Measurements from ENCODE around the gene IL26.

Gene IL26

DNA sequence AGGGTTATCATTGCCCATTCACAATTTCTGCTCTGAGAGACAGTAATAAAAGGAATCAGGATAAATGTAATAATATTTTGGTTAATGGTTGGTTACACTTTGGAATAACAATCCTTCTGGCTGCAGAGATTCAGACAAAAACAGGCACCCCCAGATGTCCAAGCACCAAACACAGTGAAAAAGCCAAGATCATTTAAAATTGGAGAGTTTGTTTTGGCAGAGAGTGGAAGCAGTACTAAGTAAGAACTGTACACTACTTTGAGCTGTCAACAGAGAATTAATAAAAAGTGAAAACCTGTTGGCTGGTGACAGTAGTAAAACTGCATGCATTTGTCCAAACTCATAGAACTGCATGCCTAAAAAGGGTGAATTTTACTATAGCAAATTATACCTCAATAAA, 43.4 kb upstream of the IL26 start:
- Histone ChIP-seq H3K36me3 (replicated peaks) (no peaks in the 10 kb centered on the region), H3K4me3 (ENCODE audit: low read depth, low read length) (no peak overlapping the region), H3K27me3 (replicated peaks) (no peaks in the 10 kb centered on the region), H3K27ac (no peak overlapping the region)
- DNase-seq = no peak
- TF ChIP-seq CTCF (IDR thresholded peaks at IDR 0.05; ENCODE audit: low read depth, low read length, missing control alignments) = no peak
- in situ Hi-C loops (cut with HindIII; ENCODE audit: low pct_ligation_motif_present, low sequenced_read_pairs) = no loop called here

DNA sequence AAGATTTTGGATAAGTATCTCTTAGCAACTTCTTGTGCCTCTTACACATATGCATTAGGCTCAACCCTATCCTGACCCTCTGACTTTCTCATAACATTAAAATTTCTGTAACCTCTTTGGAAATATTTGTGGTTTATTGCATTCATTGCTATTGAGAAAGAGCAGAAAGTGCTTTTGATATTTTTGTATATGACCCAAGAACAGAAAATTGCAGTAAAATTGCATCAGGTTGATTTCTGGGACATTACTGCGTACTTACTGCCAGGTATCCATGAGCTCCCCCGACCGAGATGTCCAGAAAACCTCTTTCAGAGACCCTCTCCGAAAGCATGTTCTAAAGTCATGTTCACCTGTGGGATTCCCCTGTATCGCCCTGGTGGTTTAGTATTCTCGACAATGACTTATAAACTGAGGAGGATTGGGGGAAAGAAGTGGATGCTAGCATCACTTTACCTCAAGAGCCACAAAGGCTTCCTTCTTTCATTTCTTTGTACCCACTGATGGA, 42.3 kb upstream of the IL26 start:
- TF ChIP-seq CTCF (IDR thresholded peaks at IDR 0.05; ENCODE audit: low read depth, low read length, missing control alignments) = no peak
- Histone ChIP-seq H3K27ac (peak overlapping the region; percentile 65), H3K4me3 (ENCODE audit: low read depth, low read length) (no peak overlapping the region), H3K27me3 (replicated peaks) (no peaks in the 10 kb centered on the region), H3K36me3 (replicated peaks) (no peaks in the 10 kb centered on the region)
- in situ Hi-C loops (cut with HindIII; ENCODE audit: low pct_ligation_motif_present, low sequenced_read_pairs) = no loop called here
- DNase-seq = peak; percentile 44

DNA sequence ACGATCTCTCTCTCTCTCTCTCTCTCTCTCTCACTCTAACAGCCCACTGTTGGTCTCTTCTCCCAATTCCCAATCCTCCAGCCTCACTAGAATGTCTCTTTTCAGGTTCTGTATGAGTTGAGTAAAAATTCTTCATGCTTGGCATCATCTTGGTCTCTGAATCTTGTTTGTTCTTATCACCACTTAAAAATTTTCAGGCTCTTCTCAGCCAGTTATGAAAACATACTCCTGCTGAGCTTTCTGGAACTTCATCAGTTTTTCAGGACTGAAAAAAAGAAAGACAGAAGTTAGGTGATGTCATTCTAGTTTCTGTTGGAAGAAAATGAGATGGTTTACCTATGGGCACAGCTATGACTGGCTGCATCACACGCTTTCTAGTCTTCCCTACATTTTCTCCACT, 39.2 kb upstream of the IL26 start:
- in situ Hi-C loops (cut with HindIII; ENCODE audit: low pct_ligation_motif_present, low sequenced_read_pairs) = no loop called here
- Histone ChIP-seq H3K27me3 (replicated peaks) (no peaks in the 10 kb centered on the region), H3K4me3 (ENCODE audit: low read depth, low read length) (no peak overlapping the region), H3K36me3 (replicated peaks) (no peaks in the 10 kb centered on the region), H3K27ac (peak overlapping the region; percentile 72)
- TF ChIP-seq CTCF (IDR thresholded peaks at IDR 0.05; ENCODE audit: low read depth, low read length, missing control alignments) = no peak
- DNase-seq = peak; percentile 48

- TF ChIP-seq CTCF (IDR thresholded peaks at IDR 0.05; ENCODE audit: low read depth, low read length, missing control alignments) = no peak
- no peaks in the 10 kb centered on the region for H3K27me3 ChIP-seq (replicated peaks)
- peak; percentile 39 for DNase-seq
- H3K36me3 ChIP-seq (replicated peaks) = no peaks in the 10 kb centered on the region
- no peak overlapping the region for H3K4me3 ChIP-seq (ENCODE audit: low read depth, low read length)
- H3K27ac ChIP-seq = peak overlapping the region; percentile 72
- in situ Hi-C loops (cut with HindIII; ENCODE audit: low pct_ligation_motif_present, low sequenced_read_pairs) = no loop called here
These were observed 38.7 kb upstream of the IL26 start for GRCh38 chr12:68264158-68264855.

- peak; percentile 61 for DNase-seq
- no peak for TF ChIP-seq CTCF (IDR thresholded peaks at IDR 0.05; ENCODE audit: low read depth, low read length, missing control alignments)
- H3K4me3 ChIP-seq (ENCODE audit: low read depth, low read length) = no peak overlapping the region
- in situ Hi-C loops (cut with HindIII; ENCODE audit: low pct_ligation_motif_present, low sequenced_read_pairs) = no loop called here
- peak overlapping the region; percentile 72 for H3K27ac ChIP-seq
- no peaks in the 10 kb centered on the region for H3K36me3 ChIP-seq (replicated peaks)
- H3K27me3 ChIP-seq (replicated peaks) = no peaks in the 10 kb centered on the region
These were observed 37.8 kb upstream of the IL26 start for GRCh38 chr12:68263366-68263765.

DNA sequence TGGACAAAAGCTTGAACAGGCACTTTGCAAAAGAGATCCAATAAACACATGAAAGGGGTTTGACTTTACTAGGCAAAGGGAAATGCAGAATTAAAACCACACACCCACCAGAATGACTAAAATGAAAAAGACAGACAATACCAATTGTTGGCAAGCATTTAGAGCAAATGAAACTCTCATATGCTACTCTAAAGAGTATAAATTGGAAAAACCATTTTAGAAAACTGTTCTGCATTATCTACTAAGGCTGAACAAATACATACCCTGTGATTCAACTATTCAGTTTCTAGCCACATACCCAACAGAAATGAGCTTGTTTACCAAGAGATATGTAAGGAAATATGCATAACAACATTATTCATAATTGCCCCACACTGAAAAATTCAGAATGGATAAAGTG, 36.3 kb upstream of the IL26 start:
- no peak for DNase-seq
- TF ChIP-seq CTCF (IDR thresholded peaks at IDR 0.05; ENCODE audit: low read depth, low read length, missing control alignments) = no peak
- Histone ChIP-seq H3K27ac (no peak overlapping the region), H3K4me3 (ENCODE audit: low read depth, low read length) (no peak overlapping the region), H3K27me3 (replicated peaks) (no peaks in the 10 kb centered on the region), H3K36me3 (replicated peaks) (no peaks in the 10 kb centered on the region)
- in situ Hi-C loops (cut with HindIII; ENCODE audit: low pct_ligation_motif_present, low sequenced_read_pairs) = no loop called here
